ENCODE measurements around the gene FRAS1.

GRCh38 chr4:78162821-78163220 is 105.7 kb downstream of the FRAS1 start:
- TF ChIP-seq, protein P1, sequence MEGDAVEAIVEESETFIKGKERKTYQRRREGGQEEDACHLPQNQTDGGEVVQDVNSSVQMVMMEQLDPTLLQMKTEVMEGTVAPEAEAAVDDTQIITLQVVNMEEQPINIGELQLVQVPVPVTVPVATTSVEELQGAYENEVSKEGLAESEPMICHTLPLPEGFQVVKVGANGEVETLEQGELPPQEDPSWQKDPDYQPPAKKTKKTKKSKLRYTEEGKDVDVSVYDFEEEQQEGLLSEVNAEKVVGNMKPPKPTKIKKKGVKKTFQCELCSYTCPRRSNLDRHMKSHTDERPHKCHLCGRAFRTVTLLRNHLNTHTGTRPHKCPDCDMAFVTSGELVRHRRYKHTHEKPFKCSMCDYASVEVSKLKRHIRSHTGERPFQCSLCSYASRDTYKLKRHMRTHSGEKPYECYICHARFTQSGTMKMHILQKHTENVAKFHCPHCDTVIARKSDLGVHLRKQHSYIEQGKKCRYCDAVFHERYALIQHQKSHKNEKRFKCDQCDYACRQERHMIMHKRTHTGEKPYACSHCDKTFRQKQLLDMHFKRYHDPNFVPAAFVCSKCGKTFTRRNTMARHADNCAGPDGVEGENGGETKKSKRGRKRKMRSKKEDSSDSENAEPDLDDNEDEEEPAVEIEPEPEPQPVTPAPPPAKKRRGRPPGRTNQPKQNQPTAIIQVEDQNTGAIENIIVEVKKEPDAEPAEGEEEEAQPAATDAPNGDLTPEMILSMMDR (IDR thresholded peaks at IDR 0.05): no peak
- no peak for TF ChIP-seq POLR2A (IDR thresholded peaks at IDR 0.05)

All from uterus (tissue), 2 donors.